Ishikawa (cell line): ENCODE data around the gene GRAMD1B.

Experiments
- CEBPB ChIP-seq: IDR thresholded peaks from 2 replicates; pipeline ENCODE4 v1.6.1; 2012
- EGR1 ChIP-seq: IDR thresholded peaks from 2 replicates; pipeline ENCODE4 v1.6.1; 2012
- EP300 ChIP-seq: IDR thresholded peaks from 2 replicates; pipeline ENCODE4 v1.6.1; 2012; ENCODE audit warnings: borderline replicate concordance
- NFIC ChIP-seq: IDR thresholded peaks from 2 replicates; pipeline ENCODE4 v1.6.1; 2012
- RAD21 ChIP-seq: IDR thresholded peaks from 2 replicates; pipeline ENCODE4 v1.6.1; 2012; ENCODE audit warnings: low read depth
- TAF1 ChIP-seq: IDR thresholded peaks from 2 replicates; pipeline ENCODE4 v1.6.1; 2012; ENCODE audit warnings: low read depth, mild to moderate bottlenecking
- TEAD4 ChIP-seq: IDR thresholded peaks from 2 replicates; pipeline ENCODE4 v1.6.1; 2012
- YY1 ChIP-seq: IDR thresholded peaks from 2 replicates; pipeline ENCODE4 v1.6.1; 2012; ENCODE audit warnings: low read depth
- TF ChIP-seq, protein P1 (sequence below): IDR thresholded peaks from 2 replicates; pipeline ENCODE4 v1.6.1; 2012
- TF ChIP-seq, protein P2 (sequence below): IDR thresholded peaks from 2 replicates; pipeline ENCODE4 v1.6.1; 2012
- TF ChIP-seq, protein P3 (sequence below): IDR thresholded peaks from 2 replicates; pipeline ENCODE4 v1.6.1; 2012; ENCODE audit warnings: low read depth, mild to moderate bottlenecking

DNA sequence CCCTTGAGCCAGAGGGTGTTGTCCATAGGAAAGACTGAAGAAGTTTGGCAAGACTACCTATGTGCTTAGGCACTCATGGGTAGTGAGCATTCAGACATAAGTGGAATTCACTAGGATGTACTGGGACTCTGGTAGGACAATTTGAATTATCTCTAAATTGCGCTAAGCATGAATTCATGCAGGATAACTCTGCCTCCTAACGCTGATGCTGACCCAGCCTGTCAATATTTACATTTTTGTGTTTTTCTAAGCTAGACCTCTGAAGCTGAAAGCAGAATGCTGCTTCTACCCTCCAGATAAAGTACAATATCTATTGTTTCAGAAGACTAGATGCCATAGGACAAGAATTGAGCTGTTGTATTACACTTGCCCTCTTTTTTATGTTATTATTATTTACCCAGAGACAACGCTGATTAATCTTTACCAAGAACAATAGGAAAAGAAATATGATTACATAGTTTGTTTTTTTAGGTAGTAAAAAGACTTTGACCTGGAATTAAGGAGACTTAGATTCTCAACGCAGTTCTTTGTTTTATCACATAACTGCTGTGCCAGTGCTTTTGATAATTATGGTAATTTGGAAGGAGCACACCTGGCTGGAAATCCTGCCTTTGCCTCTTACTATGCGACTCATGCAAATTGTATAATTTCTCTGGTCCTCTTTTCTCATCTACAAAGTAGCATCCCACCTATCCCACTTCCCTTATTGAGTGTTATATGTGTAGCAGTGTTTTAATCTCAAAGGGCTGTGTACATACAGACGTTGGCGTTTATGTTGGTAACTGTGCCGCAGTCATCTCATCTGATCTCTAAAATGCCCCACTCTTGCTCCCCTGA, 21.2 kb upstream of the GRAMD1B start:
- TF ChIP-seq CEBPB = no peak
- no peak for TF ChIP-seq EGR1
- TF ChIP-seq, protein P1, sequence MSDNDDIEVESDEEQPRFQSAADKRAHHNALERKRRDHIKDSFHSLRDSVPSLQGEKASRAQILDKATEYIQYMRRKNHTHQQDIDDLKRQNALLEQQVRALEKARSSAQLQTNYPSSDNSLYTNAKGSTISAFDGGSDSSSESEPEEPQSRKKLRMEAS = no peak
- TF ChIP-seq EP300 = no peak
- no peak for TF ChIP-seq TAF1
- TF ChIP-seq NFIC = no peak
- TF ChIP-seq, protein P2, sequence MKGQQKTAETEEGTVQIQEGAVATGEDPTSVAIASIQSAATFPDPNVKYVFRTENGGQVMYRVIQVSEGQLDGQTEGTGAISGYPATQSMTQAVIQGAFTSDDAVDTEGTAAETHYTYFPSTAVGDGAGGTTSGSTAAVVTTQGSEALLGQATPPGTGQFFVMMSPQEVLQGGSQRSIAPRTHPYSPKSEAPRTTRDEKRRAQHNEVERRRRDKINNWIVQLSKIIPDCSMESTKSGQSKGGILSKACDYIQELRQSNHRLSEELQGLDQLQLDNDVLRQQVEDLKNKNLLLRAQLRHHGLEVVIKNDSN = no peak
- no peak for TF ChIP-seq TEAD4
- TF ChIP-seq YY1 = no peak
- TF ChIP-seq, protein P3, sequence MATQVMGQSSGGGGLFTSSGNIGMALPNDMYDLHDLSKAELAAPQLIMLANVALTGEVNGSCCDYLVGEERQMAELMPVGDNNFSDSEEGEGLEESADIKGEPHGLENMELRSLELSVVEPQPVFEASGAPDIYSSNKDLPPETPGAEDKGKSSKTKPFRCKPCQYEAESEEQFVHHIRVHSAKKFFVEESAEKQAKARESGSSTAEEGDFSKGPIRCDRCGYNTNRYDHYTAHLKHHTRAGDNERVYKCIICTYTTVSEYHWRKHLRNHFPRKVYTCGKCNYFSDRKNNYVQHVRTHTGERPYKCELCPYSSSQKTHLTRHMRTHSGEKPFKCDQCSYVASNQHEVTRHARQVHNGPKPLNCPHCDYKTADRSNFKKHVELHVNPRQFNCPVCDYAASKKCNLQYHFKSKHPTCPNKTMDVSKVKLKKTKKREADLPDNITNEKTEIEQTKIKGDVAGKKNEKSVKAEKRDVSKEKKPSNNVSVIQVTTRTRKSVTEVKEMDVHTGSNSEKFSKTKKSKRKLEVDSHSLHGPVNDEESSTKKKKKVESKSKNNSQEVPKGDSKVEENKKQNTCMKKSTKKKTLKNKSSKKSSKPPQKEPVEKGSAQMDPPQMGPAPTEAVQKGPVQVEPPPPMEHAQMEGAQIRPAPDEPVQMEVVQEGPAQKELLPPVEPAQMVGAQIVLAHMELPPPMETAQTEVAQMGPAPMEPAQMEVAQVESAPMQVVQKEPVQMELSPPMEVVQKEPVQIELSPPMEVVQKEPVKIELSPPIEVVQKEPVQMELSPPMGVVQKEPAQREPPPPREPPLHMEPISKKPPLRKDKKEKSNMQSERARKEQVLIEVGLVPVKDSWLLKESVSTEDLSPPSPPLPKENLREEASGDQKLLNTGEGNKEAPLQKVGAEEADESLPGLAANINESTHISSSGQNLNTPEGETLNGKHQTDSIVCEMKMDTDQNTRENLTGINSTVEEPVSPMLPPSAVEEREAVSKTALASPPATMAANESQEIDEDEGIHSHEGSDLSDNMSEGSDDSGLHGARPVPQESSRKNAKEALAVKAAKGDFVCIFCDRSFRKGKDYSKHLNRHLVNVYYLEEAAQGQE = no peak
- TF ChIP-seq RAD21 = no peak
